AG10803 (cell line): ENCODE results near the gene PCCA.
"Not testable (repeated sequence)": the region's sequence is repeated elsewhere in the genome, so short reads cannot be mapped to it uniquely, and the experiment has no call there.

Experiments
- DNase-seq: peaks from one replicate; pipeline ENCODE4 v3.0.0; 2010; ENCODE audit warnings: low read depth
- H3K4me3 ChIP-seq: 2 replicates; pipeline ENCODE4 v1.5.1; 2011; ENCODE audit warnings: mild to moderate bottlenecking, low read length, control low read depth
- TF ChIP-seq, protein P1 (sequence below): conservative IDR thresholded peaks from 2 replicates; pipeline ENCODE4 v1.5.1; 2011; ENCODE audit warnings: mild to moderate bottlenecking, low read length, control low read depth, inconsistent platforms

Gene PCCA

DNA sequence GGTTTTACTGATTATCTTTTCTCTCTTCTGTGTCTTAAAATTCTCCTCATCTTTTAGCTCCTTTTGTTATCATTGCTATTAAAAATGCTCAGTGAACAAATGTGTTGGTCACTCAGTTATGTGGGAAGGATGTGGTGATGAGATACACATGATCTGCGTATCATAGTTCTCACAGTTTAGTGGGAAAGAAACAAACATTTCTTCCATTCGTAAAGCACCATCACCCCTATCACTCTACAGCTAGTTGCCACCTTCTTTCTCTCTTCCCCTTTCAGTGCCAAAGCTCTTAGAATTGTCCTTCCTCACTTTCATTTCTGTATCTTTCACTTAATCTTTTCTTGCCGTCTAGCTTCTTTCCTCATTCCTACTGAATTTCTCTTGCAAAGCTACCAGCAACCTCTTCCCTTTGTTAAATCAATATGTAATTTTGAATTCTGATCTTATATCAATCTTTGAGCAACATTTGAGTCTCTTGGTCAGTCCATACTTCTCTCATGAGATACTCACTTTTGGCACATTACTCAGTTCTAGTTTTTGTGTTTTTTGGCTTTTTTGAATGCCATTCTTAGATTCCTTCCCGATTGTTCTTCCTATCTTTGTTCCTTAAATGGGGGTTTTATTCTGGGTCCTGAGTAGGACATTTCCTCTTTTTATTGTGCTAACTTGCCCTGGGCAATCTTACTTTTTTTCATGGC is 122.3 kb downstream of the PCCA start:
- H3K4me3 ChIP-seq, result no peak overlapping the region
- DNase-seq, result peak; percentile 23
- TF ChIP-seq, protein P1, sequence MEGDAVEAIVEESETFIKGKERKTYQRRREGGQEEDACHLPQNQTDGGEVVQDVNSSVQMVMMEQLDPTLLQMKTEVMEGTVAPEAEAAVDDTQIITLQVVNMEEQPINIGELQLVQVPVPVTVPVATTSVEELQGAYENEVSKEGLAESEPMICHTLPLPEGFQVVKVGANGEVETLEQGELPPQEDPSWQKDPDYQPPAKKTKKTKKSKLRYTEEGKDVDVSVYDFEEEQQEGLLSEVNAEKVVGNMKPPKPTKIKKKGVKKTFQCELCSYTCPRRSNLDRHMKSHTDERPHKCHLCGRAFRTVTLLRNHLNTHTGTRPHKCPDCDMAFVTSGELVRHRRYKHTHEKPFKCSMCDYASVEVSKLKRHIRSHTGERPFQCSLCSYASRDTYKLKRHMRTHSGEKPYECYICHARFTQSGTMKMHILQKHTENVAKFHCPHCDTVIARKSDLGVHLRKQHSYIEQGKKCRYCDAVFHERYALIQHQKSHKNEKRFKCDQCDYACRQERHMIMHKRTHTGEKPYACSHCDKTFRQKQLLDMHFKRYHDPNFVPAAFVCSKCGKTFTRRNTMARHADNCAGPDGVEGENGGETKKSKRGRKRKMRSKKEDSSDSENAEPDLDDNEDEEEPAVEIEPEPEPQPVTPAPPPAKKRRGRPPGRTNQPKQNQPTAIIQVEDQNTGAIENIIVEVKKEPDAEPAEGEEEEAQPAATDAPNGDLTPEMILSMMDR, result no peak

DNA sequence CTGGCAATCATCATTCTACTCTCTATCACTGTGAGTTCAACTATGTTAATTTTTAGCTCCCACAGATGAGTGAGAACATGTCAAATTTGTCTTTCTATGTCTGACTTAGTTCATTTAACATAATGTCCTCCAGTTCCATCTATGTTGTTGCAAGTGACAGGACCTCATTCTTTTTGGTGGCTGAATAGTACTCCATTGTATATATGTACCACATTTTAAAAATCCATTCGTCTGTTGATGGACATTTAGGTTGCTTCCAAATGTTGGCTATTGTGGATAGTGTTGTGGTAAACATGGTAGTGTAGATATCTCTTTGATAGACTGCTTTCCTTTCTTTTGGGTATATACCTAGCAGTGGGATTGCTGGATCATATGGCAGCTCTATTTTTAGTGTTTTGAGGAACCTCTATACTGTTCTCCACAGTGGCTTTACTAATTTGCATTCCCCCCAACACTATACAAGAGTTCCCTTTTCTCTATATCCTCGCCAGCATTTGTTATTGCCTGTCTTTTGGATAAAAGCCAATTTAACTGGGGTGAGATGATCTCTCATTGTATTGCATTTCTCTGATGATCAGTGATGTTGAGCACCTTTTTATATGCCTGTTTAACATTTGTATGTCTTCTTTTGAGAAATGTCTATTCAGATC is 124.1 kb downstream of the PCCA start:
- H3K4me3 ChIP-seq, result no peak overlapping the region
- TF ChIP-seq, protein P1, result no peak
- no peak for DNase-seq

DNA sequence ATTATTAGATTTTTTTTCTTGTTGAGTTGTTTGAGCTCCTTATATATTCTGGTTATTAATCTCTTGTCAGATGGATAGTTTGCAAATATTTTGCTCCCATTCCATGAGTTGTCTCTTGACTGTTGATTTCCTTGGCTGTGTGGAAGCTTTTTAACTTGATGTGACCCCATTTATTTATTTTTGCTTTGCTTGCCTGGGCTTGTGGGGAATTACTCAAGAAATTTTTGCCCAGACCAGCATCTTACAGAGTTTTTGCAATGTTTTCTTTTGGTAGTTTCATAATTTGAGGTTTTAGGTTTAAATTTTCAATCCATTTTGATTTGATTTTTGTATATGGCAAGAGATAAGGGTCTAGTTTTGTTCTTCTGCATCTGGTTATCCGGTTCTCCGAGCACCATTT is 124.7 kb downstream of the PCCA start:
- TF ChIP-seq, protein P1, result no peak
- H3K4me3 ChIP-seq, result no peak overlapping the region
- DNase-seq, result no peak

DNA sequence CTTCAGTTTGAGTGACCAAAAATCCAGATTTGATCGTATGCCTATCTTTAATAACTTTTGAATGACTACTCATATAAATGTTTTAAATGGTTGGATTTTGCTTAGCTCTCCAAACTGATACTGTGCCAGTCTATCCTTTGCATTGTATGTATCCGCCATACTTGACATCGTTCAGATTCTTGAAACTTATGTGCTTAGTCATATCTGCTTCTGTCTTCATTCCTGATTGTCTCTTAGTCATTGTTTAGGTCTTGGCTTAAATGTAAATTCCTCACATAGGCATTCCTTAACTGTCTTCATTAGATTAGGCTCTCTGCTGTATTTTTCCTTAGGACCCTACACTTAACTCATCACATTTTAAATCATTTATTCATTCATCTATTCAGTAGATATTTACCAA is 126.0 kb downstream of the PCCA start:
- TF ChIP-seq, protein P1, result no peak
- no peak overlapping the region for H3K4me3 ChIP-seq
- peak; percentile 44 for DNase-seq

DNA sequence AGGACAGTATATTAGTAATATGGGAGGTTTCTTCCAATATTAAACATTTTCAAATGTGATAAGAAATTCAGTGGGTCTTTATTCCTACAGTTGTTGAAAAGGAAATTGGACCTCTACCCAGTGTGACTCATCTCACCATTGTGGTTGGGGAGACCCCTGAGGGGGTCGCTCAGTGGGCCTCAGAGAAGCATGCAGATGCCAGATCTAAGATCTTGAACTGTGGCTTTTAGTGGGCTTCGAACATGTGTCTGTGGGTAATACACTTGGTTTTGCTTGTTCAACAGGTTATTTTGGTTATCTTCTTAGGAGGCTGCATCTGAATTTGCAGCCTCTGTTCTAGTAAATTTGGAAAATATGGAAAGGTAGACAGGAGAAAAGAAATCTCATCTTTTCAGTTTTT is 132.3 kb downstream of the PCCA start:
- H3K4me3 ChIP-seq, result no peak overlapping the region

DNA sequence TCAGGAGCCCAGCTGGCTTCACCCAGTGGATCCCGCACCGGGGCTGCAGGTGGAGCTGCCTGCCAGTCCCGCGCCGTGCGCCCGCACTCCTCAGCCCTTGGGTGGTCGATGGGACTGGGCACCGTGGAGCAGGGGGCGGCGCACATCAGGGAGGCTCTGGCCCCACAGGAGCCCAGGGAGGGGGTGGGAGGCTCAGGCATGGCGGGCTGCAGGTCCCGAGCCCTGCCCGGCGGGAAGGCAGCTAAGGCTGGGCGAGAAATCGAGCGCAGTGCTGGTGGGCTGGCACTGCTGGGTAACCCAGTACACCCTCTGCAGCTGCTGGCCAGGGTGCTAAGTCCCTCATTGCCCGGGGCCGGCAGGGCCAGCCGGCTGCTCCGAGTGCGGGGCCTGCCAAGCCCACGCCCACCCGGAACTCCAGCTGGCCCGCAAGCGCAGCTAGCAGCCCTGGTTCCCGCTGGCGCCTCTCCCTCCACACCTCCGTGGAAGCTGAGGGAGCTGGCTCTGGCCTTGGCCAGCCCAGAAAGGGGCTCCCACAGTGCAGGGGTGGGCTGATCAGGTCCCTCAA is 135.2 kb downstream of the PCCA start:
- H3K4me3 ChIP-seq, DNase-seq: not testable (repeated sequence)

More for the DNA sequence above, 132.3 kb downstream of the PCCA start:
- TF ChIP-seq, protein P1, result no peak
- DNase-seq, result no peak

DNA sequence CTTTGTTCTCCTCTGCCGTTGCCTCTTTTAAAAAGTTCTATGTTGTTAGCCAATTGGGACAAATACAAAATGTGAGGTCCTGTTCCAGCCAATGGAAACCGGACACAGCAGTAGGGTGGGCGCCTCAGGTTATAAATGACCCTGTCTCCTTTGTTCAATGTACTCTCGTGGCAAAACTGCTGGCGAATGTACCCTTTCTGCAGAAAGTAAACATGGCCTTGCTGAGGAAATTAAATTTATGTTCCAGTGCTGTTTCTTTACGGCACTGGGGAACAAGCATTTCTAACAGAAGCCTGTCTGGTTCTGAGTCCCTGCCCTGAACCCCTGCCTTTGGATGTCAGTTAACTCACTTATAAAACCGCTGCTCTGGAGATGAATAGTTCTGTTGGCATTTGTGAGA is 140.7 kb downstream of the PCCA start:
- TF ChIP-seq, protein P1, result no peak
- no peak for DNase-seq
- H3K4me3 ChIP-seq, result no peak overlapping the region
